ENCODE measurements around the gene ALCAM. TPM values are rescaled to one million over a fixed set of nuclear protein-coding genes. Genes with fewer than 3 reads are reported as not detected.
A peak's percentile ranks its signal among the peaks of the same experiment; 100 is the strongest.

ALCAM gene
- total and polyA plus RNA-seq, 2 donors (not counting 3 experiments of a cell fraction or from before 2014, with no cell fraction given): 46.3 to 118 TPM

DNA sequence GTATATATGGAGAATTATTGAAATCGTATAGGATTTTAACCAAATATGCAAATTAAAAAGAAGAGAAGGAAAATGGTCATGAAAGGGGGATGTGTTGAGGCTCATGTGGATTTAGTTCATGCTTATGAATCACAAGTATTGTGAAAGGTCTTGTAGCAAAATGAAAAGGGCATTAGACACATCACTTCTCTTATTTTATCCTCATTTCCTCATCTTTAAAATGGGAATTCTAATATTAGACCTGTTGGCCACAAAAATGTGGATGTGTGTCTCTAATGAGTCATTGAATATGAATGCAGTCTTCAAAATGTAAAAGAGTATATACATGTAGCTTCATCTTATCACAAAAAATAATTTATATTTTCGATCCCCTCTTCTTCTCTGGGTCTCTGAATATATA is 14.9 kb upstream of the ALCAM start:
- Histone ChIP-seq H4K20me1 (replicated peaks; ENCODE audit: control insufficient read depth, extremely low read depth, insufficient read depth, low read length) (no peaks in the 10 kb centered on the region), H3K27ac (ENCODE audit: insufficient read depth, low read depth, low read length) (peak overlapping the region; percentile 63), H3K27me3 (ENCODE audit: control insufficient read depth in 2 of 2, insufficient read depth in 2 of 2, low read length in 2 of 2) (no peaks in the 10 kb centered on the region), H3K4me2 (ENCODE audit: insufficient read depth, low read length) (peak overlapping the region; percentile 37), H3K4me3 (replicated peaks in 1 of 3; ENCODE audit: insufficient read depth in 1 of 3, low read depth in 1 of 3, low read length in 3 of 3) (no peak overlapping the region), H3K4me1 (ENCODE audit: control insufficient read depth, extremely low read depth, insufficient read depth, low read length) (peaks cover 46% of the 10 kb centered on the region), H3K79me2 (ENCODE audit: control insufficient read depth, insufficient read depth, low read length) (no peaks in the 10 kb centered on the region), H3K36me3 (ENCODE audit: control insufficient read depth in 2 of 2, extremely low read depth in 1 of 2, insufficient read depth in 2 of 2, low read length in 2 of 2) (no peaks in the 10 kb centered on the region), H3K9ac (replicated peaks; ENCODE audit: extremely low read depth, insufficient read depth, low read length) (no peak overlapping the region), H3K9me1 (replicated peaks; ENCODE audit: control insufficient read depth, extremely low read depth, insufficient read depth, low read length) (no peaks in the 10 kb centered on the region), H2AFZ (ENCODE audit: low read depth, low read length) (no peak overlapping the region), H3K9me3 (replicated peaks; ENCODE audit: control insufficient read depth, insufficient read depth, low read length) (no peaks in the 10 kb centered on the region)
- ChIA-PET POLR2A (interaction anchor here (0.6 kb wide), 1 partner anchor 443 kb away, joined by 3 read pairs; no protein-coding TSS in a partner anchor), CTCF (interaction anchor here (1.0 kb wide), 1 partner anchor 10 kb away, joined by 3 read pairs; no protein-coding TSS in a partner anchor)
- peak; percentile 44 for DNase-seq (ENCODE audit: low read depth, low spot score)
- dilution Hi-C loops (cut with MboI; ENCODE audit: extremely low pct_ligation_motif_present, low sequenced_read_pairs): no loop called here
- intact Hi-C loops (cut with micrococcal nuclease): loop anchor here (1.0 to 5.0 kb wide), 3 partner anchors 10 to 75 kb away; no protein-coding TSS in a partner anchor
- BruUV-seq (replicated peaks): no TSS peak
- peak; percentile 47 for FAIRE-seq
- TF ChIP-seq FOS (IDR thresholded peaks at IDR 0.05; ENCODE audit: borderline replicate concordance, insufficient read depth, low read length) (peak; percentile 65), JUN (IDR thresholded peaks at IDR 0.05; ENCODE audit: borderline replicate concordance, insufficient read depth, insufficient read length, low read depth) (peak; percentile 77), POLR2AphosphoS5 (IDR thresholded peaks at IDR 0.05; ENCODE audit: insufficient read depth, low read depth, low read length) (no peak)
- TF ChIP-seq, protein P1, sequence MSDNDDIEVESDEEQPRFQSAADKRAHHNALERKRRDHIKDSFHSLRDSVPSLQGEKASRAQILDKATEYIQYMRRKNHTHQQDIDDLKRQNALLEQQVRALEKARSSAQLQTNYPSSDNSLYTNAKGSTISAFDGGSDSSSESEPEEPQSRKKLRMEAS (IDR thresholded peaks at IDR 0.05; ENCODE audit: insufficient read depth, insufficient read length): no peak
- TF ChIP-seq, protein P2, sequence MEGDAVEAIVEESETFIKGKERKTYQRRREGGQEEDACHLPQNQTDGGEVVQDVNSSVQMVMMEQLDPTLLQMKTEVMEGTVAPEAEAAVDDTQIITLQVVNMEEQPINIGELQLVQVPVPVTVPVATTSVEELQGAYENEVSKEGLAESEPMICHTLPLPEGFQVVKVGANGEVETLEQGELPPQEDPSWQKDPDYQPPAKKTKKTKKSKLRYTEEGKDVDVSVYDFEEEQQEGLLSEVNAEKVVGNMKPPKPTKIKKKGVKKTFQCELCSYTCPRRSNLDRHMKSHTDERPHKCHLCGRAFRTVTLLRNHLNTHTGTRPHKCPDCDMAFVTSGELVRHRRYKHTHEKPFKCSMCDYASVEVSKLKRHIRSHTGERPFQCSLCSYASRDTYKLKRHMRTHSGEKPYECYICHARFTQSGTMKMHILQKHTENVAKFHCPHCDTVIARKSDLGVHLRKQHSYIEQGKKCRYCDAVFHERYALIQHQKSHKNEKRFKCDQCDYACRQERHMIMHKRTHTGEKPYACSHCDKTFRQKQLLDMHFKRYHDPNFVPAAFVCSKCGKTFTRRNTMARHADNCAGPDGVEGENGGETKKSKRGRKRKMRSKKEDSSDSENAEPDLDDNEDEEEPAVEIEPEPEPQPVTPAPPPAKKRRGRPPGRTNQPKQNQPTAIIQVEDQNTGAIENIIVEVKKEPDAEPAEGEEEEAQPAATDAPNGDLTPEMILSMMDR (IDR thresholded peaks at IDR 0.05; ENCODE audit: extremely low read depth in 1 of 2, insufficient read depth in 1 of 2, low read depth in 1 of 2, low read length in 2 of 2): no peak
